ENCODE results near the gene RNF157.
"Not testable (repeated sequence)": the region's sequence is repeated elsewhere in the genome, so short reads cannot be mapped to it uniquely, and the experiment has no call there.

DNA sequence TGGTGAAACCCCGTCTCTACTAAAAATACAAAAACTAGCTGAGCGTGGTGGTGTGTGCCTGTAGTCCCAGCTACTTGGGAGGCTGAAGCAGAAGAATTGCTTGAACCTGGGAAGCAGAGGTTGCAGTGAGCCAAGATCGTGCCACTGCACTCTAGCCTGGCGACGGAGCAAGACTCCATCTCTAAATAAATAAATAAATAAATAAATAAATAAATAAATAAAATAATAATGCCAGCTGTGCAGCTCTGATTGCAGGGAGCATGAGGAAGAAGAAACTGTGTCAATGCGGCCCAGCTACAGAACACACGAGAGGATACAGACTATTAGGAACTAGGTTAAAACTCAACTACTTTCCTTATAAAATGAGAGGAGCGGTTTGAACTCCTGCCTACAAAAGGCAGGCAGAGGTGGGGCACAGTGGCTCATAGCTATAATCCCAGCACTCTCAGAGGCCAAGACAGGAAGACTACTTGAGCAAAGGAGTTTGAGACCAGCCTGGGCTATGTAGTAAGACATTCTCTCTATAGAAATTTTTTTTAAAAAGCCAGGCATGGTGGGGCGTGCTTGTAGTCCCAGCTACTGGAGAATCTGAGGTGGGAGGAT lies 34.6 kb downstream of the RNF157 start:
- TF ChIP-seq CTCF (IDR thresholded peaks at IDR 0.05; ENCODE audit: insufficient read depth, low read length); POLR2AphosphoS5 (IDR thresholded peaks at IDR 0.05; ENCODE audit: low read depth); SPI1 (IDR thresholded peaks at IDR 0.05; ENCODE audit: borderline replicate concordance, low read depth); GABPA (IDR thresholded peaks at IDR 0.05; ENCODE audit: low read depth): not testable (repeated sequence)

All from HL-60 (cell line).